GM20431 (cell line): Measurements from ENCODE around the gene MRPS31.
"Not testable (repeated sequence)": the region's sequence is repeated elsewhere in the genome, so short reads cannot be mapped to it uniquely, and the experiment has no call there.

ENCODE experiments used
- in situ Hi-C: fragments of 300-500 bp; cut with MseI, MboI; formaldehyde crosslinking; loops from one replicate; pipeline ENCODE4 v1.15.0; 2020; ENCODE audit warnings: low sequenced_read_pairs; ENCODE audit not compliant: unreplicated experiment

Gene MRPS31

GRCh38 chr13:40764587-40765403, 6.2 kb downstream of the MRPS31 start:
- in situ Hi-C loops: no loop called here

- in situ Hi-C loops: no loop called here
These were observed 8.1 kb downstream of the MRPS31 start for GRCh38 chr13:40762849-40763248.

DNA sequence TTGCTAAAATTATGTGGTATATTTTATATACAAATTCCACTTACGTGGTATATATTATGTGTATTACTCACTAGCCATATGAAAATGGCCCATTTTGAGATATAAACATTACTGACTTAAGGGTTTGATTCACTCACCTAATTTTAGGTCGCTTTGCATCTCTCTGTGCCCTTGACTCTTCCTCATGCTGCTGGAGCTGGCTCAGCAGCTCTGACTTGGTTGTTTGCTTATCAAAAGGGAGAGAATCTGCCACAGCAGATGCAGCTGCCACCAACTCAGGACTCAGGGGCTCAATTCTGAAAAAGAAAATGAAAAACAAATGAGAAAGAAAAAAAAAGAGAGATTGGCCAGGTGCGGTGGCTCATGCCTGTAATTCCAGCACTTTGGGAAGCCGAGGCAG, 12.2 kb downstream of the MRPS31 start:
- in situ Hi-C loops: no loop called here

DNA sequence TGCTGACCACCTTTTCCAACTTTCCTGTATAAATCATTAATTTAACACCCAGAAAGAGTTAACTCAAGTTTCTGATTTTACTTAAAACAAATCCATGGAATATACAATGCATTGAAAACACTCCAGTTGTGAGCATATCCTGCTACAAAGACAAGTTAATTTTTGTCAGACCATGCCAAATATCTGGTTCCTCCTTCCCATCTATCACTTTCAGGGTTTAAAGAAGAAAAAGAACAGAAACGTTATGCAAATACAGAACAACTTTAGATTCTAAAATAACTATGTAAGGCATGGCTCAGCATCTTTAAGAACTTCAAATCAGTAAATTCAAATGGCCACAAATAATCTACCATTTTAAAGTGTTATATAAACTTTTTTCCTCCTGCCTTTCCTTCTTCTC, 14.9 kb downstream of the MRPS31 start:
- in situ Hi-C loops: no loop called here

- in situ Hi-C loops: no loop called here
These were observed 15.8 kb downstream of the MRPS31 start for GRCh38 chr13:40755082-40755700.

DNA sequence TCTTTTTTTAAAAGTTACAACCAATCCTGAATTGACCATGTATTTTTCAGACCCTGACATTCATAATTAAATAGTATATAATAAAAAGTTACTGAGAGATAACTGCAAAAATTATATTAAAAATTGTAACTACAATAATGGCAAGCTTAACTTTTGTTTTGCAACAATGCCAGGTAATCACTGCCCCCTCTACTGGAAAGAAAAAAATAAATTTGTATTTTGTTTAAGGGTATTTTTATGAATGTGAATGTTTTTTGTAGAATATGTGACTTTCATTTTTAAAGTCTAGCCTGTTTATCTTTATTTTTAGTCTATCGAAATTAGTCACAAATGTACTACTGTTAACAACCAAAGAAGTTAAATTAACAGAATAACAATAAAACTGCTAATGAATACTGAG, 21.7 kb downstream of the MRPS31 start:
- in situ Hi-C loops: no loop called here

GRCh38 chr13:40735232-40735548, 35.8 kb downstream of the MRPS31 start:
- in situ Hi-C loops: not testable (repeated sequence)

DNA sequence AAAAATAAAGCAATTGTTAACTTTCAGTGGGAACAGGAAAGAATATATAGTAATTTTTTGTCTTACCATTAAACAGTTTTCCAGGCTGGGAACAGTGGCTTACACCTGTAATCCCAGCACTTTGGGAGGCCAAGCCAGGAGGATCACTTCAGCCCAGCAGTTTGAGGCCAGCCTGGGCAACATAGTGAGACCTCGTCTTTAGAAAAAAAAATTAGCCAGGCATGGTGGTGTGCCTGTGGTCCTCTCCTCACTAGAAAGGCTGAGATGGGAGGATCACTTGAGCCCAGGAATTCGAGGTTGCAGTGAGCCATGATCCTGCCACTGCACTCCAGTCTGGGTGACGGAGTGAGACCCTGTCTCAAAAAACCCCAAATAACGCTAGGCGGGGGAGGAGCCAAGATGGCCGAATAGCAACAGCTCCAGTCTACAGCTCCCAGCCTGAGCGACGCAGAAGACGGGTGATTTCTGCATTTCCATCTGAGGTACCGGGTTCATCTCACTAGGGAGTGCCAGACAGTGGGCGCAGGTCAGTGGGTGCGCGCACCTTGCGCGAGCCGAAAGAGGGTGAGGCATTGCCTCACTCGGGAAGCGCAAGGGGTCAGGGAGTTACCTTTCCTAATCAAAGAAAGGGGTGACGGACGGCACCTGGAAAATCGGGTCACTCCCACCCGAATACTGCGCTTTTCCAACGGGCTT, 36.3 kb downstream of the MRPS31 start:
- in situ Hi-C loops: not testable (repeated sequence)

DNA sequence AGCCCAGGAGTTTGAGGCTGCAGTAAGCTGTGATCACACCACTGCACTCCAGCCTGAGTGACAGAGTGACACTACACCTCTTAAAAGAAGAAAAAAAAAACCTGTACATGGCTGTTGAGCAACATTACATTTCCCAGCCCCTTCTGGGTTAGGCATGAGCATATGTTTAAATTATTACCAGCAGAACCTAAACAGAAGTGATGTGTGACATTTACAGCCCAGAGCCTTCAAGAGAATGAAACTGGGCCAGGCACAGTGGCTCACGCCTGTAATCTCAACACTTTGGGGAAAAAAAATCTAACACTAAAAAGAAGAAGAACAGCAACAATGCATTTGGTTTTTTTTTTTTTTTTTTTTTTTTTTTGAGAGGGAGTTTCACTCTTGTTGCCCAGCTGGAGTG, 38.3 kb downstream of the MRPS31 start:
- in situ Hi-C loops: no loop called here

DNA sequence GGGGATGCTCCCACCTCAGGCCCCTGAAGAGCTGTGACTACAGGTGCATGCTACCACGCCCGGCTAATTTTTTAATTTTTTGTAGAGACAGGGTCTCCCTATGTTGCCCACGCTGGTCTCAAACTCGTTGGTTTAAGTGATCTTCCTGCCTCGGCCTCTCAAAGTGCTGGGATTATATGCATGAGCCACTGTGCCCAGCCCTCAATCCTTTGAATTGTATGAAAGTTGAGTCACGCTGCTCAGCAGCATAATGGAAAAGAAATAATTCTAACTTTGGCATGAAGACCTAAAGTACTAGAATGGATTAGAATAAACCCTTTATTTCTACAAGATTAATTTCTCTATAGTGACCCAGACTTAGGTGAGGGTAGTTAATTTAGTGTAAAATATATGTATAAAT, 42.4 kb downstream of the MRPS31 start:
- in situ Hi-C loops: no loop called here

- in situ Hi-C loops: not testable (repeated sequence)
These were observed 56.6 kb downstream of the MRPS31 start for GRCh38 chr13:40714433-40714832.

DNA sequence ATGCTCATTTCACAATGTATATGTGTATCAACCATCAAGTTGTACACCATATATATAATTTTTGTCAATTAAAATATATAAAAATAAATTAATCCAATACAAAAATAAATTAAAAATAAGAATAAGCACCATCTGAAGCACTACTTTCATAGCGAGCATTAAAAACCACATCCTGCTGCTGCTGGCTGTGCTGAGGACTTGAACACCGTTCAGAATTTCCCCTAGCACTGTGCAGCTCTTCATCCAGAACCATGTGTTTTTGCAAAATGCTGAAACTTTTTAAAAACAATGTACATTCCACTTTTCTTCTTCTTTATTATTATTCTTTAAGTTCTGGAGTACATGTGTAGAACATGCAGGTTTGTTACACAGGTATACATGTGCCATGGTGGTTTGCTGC, 64.6 kb downstream of the MRPS31 start:
- in situ Hi-C loops: no loop called here

GRCh38 chr13:40697711-40698110, 73.3 kb downstream of the MRPS31 start:
- in situ Hi-C loops: loop anchor here (25.0 kb wide), 1 partner anchor 760 kb away; no protein-coding TSS in a partner anchor

DNA sequence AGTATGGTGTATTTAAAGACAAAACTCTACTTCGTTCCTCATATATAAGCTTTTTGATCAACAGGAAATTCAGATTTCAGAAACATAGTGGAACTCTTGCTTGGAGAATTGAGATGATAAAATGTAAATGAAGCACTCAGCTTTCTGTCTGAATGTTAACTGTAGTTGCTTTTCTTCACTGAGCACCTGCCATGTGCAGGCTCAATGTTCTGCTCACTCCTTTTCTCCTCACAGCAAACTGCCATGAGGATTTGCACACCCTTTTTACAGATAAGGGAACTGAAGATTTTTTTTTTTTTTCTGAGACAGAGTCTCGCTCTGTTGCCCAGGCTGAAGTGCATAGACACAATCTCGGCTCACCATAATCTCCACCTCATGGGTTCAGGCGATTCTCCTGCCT, 76.6 kb downstream of the MRPS31 start:
- in situ Hi-C loops: loop anchor here (25.0 kb wide), 1 partner anchor 757 kb away; no protein-coding TSS in a partner anchor

GRCh38 chr13:40692946-40693345, 78.0 kb downstream of the MRPS31 start:
- in situ Hi-C loops: loop anchor here (25.0 kb wide), 1 partner anchor 756 kb away; no protein-coding TSS in a partner anchor

DNA sequence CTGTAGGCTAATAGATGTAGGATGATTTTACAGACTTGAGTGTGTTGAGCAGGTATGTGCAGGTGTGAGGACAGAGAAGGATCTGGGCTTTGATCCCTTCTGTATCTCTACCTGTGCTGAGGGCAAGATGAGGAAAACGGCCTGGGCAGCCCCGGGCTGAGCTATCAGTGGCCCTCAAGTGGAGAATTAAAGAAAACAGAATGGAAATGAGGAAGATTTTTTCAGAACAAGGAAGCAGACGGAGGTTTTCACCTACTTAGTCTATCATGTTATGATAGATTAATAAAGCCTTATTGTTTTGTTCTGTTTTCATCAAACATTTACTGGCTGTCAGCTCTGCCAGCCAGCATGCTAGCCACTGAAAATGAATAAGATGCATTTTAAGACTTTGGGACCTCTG, 82.2 kb downstream of the MRPS31 start:
- in situ Hi-C loops: loop anchor here (10.0 to 25.0 kb wide), 2 partner anchors 614 to 751 kb away; no protein-coding TSS in a partner anchor

DNA sequence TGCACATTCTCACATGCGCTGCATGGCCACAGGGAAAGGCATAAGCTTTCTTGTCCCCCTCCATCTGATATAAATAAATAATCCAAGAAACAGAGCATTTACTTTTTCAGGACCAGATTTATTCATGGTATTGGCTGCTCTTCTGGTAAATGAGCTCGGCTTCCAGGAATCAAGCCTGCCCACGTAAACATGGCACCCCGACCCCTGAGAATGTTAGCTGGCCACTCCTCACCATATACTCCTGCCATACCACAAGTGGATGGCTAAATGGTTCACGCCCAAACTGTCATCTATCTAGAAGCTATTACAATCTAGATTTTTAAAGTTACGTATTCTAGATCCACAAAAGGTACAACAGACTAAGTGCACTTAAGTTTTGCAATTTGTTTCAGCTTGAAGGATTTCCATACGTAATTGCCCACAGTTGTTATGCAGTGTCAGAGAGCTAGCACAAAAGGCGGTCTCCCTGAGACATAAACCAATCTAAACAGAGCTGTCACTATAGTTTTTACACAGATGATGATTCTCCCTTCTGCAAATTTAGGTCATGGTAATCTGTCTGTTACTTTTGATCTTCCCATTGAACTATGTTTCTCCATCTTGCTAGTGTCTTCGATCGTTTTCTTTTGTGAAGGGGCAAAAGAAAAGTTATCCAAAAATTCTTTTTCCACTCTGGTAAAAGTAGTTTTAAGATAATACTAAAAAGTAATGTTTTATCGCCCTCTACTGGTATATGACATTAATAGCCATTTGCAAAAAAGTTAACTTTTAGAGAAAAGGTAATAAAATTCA, 88.3 kb downstream of the MRPS31 start:
- in situ Hi-C loops: loop anchor here (10.0 to 25.0 kb wide), 2 partner anchors 608 to 745 kb away; no protein-coding TSS in a partner anchor

DNA sequence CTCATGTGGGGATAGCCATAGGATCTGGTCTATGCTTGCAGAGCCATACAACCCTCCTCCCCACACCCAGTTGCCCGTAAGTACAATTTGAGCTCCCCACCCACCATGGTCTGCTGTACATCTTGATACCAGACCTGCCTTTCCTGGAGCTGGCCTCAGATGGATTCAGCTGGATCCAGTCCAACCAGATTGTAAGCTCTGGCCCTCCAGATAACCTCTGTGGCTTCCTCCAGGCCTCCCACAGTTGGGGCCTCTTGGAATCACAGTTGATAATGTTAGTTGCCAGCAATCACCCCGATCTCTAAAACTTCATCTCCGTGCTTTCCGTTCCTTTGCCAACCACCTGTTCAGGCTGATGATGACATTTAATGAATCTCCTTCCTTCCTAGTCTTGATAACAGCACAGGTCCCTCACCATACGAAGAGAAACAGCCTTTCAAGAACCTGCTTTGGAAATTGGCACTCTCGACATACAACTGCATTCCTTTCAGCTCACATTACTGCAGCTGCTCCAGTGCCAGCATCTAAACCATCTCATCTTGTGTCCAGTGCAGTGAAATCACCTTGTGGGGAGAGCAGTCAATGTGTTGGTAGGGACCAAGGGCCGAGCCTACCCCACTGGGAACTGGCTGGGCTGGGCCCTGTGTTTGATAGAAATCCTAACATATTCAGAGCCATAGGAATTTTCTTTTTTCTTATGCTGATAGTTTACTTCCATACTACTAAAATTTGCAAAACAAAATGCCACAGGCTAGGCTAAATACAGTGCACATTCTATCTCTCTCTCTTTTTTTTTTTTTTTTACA, 89.4 kb downstream of the MRPS31 start:
- in situ Hi-C loops: loop anchor here (10.0 to 25.0 kb wide), 2 partner anchors 607 to 744 kb away; no protein-coding TSS in a partner anchor

DNA sequence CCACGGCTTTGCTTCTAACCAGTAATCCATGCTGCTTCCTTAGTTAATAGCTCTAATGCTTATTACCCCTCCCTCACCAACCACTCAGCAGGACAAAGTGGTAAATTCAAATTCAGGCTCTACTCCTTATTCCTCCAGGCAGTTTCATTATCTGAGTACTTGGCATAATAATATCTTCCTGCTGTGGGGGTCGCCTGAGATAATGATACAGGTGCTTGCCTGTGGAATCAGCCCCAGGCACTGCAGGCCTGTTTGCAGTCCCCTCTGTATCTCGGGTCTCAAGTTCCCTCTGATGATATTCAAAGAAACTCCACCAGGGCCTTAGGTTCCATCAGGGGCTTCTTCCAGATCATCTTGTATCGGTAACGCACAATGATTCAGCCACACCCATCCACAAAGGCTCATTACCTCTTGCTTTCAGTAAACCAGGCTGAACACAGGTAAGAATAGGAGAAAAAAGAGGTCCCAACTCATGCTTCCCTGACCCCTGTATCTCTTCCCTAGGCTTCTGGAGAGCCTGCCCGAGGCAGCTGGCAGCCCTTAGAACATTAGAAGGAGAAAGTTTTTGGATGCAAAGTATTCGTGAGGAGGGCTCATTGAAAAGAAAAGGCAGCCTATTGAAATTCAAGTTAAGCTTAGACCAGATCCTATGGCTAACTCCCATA, 90.2 kb downstream of the MRPS31 start:
- in situ Hi-C loops: loop anchor here (10.0 to 25.0 kb wide), 2 partner anchors 606 to 743 kb away; no protein-coding TSS in a partner anchor
